HCT116 (cell line): Measurements from ENCODE around the gene CRYZ. TPM values are rescaled to one million over a fixed set of nuclear protein-coding genes. Genes with fewer than 3 reads are reported as not detected.

ENCODE experiments used
- ATAC-seq: fragments of 200-7000 bp; cut with Tn5 transposase; 2 replicates; pipeline ENCODE4 v1.9.1; 2020; ENCODE audit warnings: mild to moderate bottlenecking, moderate library complexity
- BruUV-seq: library from RNA; stranded (reverse); fragments of 400-500 nt; replicated peaks from 2 replicates; lab custom pipeline; 2021; lab: Mats Ljungman, UMichigan
- CTCF ChIA-PET: fragments of 300-600 bp; sonication (Branson Sonifier 250); formaldehyde crosslinking; loops from one replicate; lab custom pipeline; 2021; ENCODE audit warnings: antibody characterized with exemption; lab: Charles Lee
- POLR2A ChIA-PET: fragments of 300-600, 350-600 bp; sonication (Branson Sonifier 250); formaldehyde crosslinking; loops from one replicate; lab custom pipeline; 2021; ENCODE audit warnings: antibody characterized with exemption; lab: Charles Lee
- RAD21 ChIA-PET, 2 experiments: fragments of 300-600 bp; sonication (Branson Sonifier 250); formaldehyde crosslinking; loops; one replicate each; lab custom pipeline; 2023; ENCODE audit warnings: low total read pairs in 2 of 2; ENCODE audit not compliant: uncharacterized antibody in 2 of 2, unreplicated experiment in 2 of 2, low non-redundant PET in 1 of 2; lab: Charles Lee
- DNase-seq: peaks from one replicate; pipeline ENCODE4 v3.0.0-alpha.2; 2010; ENCODE audit warnings: low read depth, low spot score
- H2AFZ ChIP-seq: fragments of 200-600 bp; shearing (Covaris generic), sonication (generic); 2 replicates; pipeline ENCODE4 v1.6.1; 2017; ENCODE audit warnings: low read depth, mixed run types, mixed read lengths, antibody characterized with exemption, low read length; ENCODE audit not compliant: poor library complexity, severe bottlenecking
- H3K27ac ChIP-seq: 2 replicates; pipeline ENCODE4 v1.5.1; 2012; ENCODE audit warnings: low read depth, low read length
- H3K27me3 ChIP-seq: fragments of 200-600 bp; sonication (generic); 2 replicates; pipeline ENCODE4 v1.6.1; 2016; ENCODE audit warnings: mixed run types, low read length, mixed read lengths; ENCODE audit not compliant: insufficient read depth
- H3K36me3 ChIP-seq, 2 experiments: fragments of 200-500 bp in 1 of 2; fragments of 200-600 bp in 1 of 2; sonication (Bioruptor generic) in 1 of 2; sonication (generic) in 1 of 2; 2 replicates each; pipeline versions ENCODE4 v1.5.1 to v1.6.1; 2014 to 2016; ENCODE audit warnings: low read length in 2 of 2, inconsistent platforms in 1 of 2, mixed read lengths in 1 of 2, mixed run types in 1 of 2; ENCODE audit not compliant: insufficient read depth in 2 of 2, control insufficient read depth in 1 of 2
- H3K4me1 ChIP-seq, 2 experiments: fragments of 200-600 bp in 1 of 2; sonication (generic) in 1 of 2; 2 replicates each; pipeline versions ENCODE4 v1.5.1 to v1.6.1; 2012 to 2017; ENCODE audit warnings: low read length in 2 of 2, inconsistent platforms in 1 of 2, mild to moderate bottlenecking in 1 of 2, mixed read lengths in 1 of 2, mixed run types in 1 of 2, moderate library complexity in 1 of 2; ENCODE audit not compliant: insufficient read depth in 2 of 2, control insufficient read depth in 1 of 2
- H3K4me2 ChIP-seq: fragments of 200-600 bp; sonication (generic); 2 replicates; pipeline ENCODE4 v1.6.1; 2017; ENCODE audit warnings: mixed run types, low read length, mixed read lengths
- H3K4me3 ChIP-seq, 2 experiments: fragments of 200-600 bp in 1 of 2; sonication (generic) in 1 of 2; replicated peaks in 1 of 2; 2 replicates each; pipeline ENCODE4 v1.5.1; 2011 to 2016; ENCODE audit warnings: low read length in 2 of 2, control low read depth in 1 of 2, low read depth in 1 of 2, mild to moderate bottlenecking in 1 of 2, mixed read lengths in 1 of 2, mixed run types in 1 of 2
- H3K79me2 ChIP-seq: fragments of 200-600 bp; sonication (generic); 2 replicates; pipeline ENCODE4 v1.6.1; 2017; ENCODE audit warnings: mild to moderate bottlenecking, mixed run types, low read length, moderate library complexity, mixed read lengths; ENCODE audit not compliant: insufficient read depth
- H3K9ac ChIP-seq: fragments of 200-600 bp; sonication (generic); 2 replicates; pipeline ENCODE4 v1.6.1; 2016; ENCODE audit warnings: low read length, mixed read lengths
- H3K9me2 ChIP-seq: fragments of 200-600 bp; sonication (generic), shearing (Covaris generic); 2 replicates; pipeline ENCODE4 v1.6.1; 2017; ENCODE audit warnings: mixed run types, mild to moderate bottlenecking, moderate library complexity; ENCODE audit not compliant: insufficient read depth
- H3K9me3 ChIP-seq, 2 experiments: fragments of 200-500 bp in 1 of 2; fragments of 200-600 bp in 1 of 2; sonication (Bioruptor generic) in 1 of 2; sonication (generic) in 1 of 2; 2 replicates each; pipeline ENCODE4 v1.6.1; 2014 to 2017; ENCODE audit warnings: low read length in 2 of 2, mixed read lengths in 2 of 2, inconsistent platforms in 1 of 2, low read depth in 1 of 2, mild to moderate bottlenecking in 1 of 2, mixed run types in 1 of 2, moderate library complexity in 1 of 2; ENCODE audit not compliant: control insufficient read depth in 1 of 2, insufficient read depth in 1 of 2
- H4K20me1 ChIP-seq: fragments of 200-600 bp; sonication (generic), shearing (Covaris generic); 2 replicates; pipeline ENCODE4 v1.6.1; 2017; ENCODE audit warnings: mixed run types, mild to moderate bottlenecking, moderate library complexity; ENCODE audit not compliant: insufficient read depth
- CEBPB ChIP-seq: IDR thresholded peaks from 2 replicates; pipeline ENCODE4 v1.6.1; 2012; ENCODE audit warnings: low read depth
- EGR1 ChIP-seq: IDR thresholded peaks from 2 replicates; pipeline ENCODE4 v1.6.1; 2012; ENCODE audit warnings: low read depth
- EZH2 ChIP-seq: fragments of 200-600 bp; sonication (generic); IDR thresholded peaks from 2 replicates; pipeline ENCODE4 v1.6.1; 2017; ENCODE audit warnings: antibody characterized with exemption, mixed run types
- EZH2phosphoT487 ChIP-seq: fragments of 200-600 bp; IDR thresholded peaks from 2 replicates; pipeline ENCODE4 v1.6.1; 2018; ENCODE audit warnings: antibody characterized with exemption, borderline replicate concordance
- POLR2A ChIP-seq: IDR thresholded peaks from 2 replicates; pipeline ENCODE4 v1.7.0; 2011; ENCODE audit warnings: borderline replicate concordance; ENCODE audit not compliant: insufficient read depth, insufficient read length; ENCODE audit errors: extremely low read depth
- POLR2AphosphoS5 ChIP-seq: IDR thresholded peaks from 2 replicates; pipeline ENCODE4 v1.6.1; 2011; ENCODE audit warnings: mild to moderate bottlenecking, low read depth, low read length, moderate library complexity
- SIN3A ChIP-seq: IDR thresholded peaks from 2 replicates; pipeline ENCODE4 v1.6.1; 2012; ENCODE audit warnings: low read depth
- TCF7L2 ChIP-seq: IDR thresholded peaks from 2 replicates; pipeline ENCODE4 v1.7.0; 2011; ENCODE audit warnings: borderline replicate concordance, inconsistent platforms; ENCODE audit not compliant: insufficient read depth, insufficient read length; ENCODE audit errors: extremely low read depth
- ZNF274 ChIP-seq: fragments of 200-500 bp; sonication (Bioruptor generic); IDR thresholded peaks from 2 replicates; pipeline ENCODE4 v1.6.1; 2014; ENCODE audit warnings: mild to moderate bottlenecking, low read depth, low read length, inconsistent platforms
- intact Hi-C: fragments of 100-400 bp; cut with micrococcal nuclease; formaldehyde crosslinking; loops from 2 replicates; pipeline ENCODE4 v1.10.0; 2022
- total RNA-seq: library from RNA; stranded (reverse); gene quantifications from one replicate; pipeline ENCODE4 v1.2.1, GENCODE V29; 2021; ENCODE audit not compliant: unreplicated experiment
- TF ChIP-seq, protein P1 (sequence below): IDR thresholded peaks from 2 replicates; pipeline ENCODE4 v1.6.1; 2012
- TF ChIP-seq, protein P2 (sequence below), 3 experiments: fragments of 200-600 bp in 1 of 3; sonication (generic) in 1 of 3; IDR thresholded peaks in 2 of 3; conservative IDR thresholded peaks in 1 of 3; 2 replicates each; pipeline ENCODE4 v1.5.1; 2012 to 2017; ENCODE audit warnings: low read depth in 2 of 3, low read length in 2 of 3, antibody characterized with exemption in 1 of 3, borderline replicate concordance in 1 of 3, control low read depth in 1 of 3, mild to moderate bottlenecking in 1 of 3, mixed read lengths in 1 of 3, mixed run types in 1 of 3, moderate library complexity in 1 of 3; ENCODE audit not compliant: insufficient read depth in 1 of 3

The CRYZ gene
- total RNA-seq, 1 experiment from 2014 or later = 28.2 TPM

DNA sequence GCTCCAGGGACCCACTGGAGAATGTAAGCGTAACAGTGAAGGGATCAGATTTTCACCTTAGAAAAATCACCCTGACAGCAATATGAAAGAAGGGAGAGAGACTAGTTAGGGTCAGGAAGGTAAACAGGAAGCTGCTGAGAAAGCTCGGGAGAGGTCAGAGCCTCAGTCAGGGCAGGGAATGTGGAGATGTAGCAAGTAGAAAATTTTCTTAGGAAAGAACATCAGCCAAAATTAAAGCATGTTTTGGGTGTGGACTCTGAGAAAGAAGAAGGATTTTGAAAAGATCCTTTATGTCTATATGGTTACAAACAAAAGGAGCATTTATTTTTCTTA is 42.5 kb downstream of the CRYZ start:
- H3K9me3 ChIP-seq = no peaks in the 10 kb centered on the region
- ChIA-PET RAD21 (no interaction called here), POLR2A (no interaction called here), CTCF (interaction anchor here (0.6 to 2.2 kb wide), 9 partner anchors 11 to 862 kb away, joined by 3 to 9 read pairs (median 3); partner anchors contain the start of genes CRYZ, LRRC53 and TYW3)
- no peaks in the 10 kb centered on the region for H3K36me3 ChIP-seq
- no peaks in the 10 kb centered on the region for H3K79me2 ChIP-seq
- no peaks in the 10 kb centered on the region for H3K27me3 ChIP-seq
- H3K27ac ChIP-seq = no peak overlapping the region
- BruUV-seq = no TSS peak
- H3K4me1 ChIP-seq = no peaks in the 10 kb centered on the region
- 0 out of 2 replicates have a peak overlapping the region, but pooled peaks have one; percentile 4 for H3K4me2 ChIP-seq
- H2AFZ ChIP-seq = no peak overlapping the region
- ATAC-seq (no peak), DNase-seq (no peak)
- H3K9me2 ChIP-seq = no peaks in the 10 kb centered on the region
- H4K20me1 ChIP-seq = no peaks in the 10 kb centered on the region
- no peak overlapping the region for H3K4me3 ChIP-seq
- H3K9ac ChIP-seq = no peak overlapping the region
- no peak for TF ChIP-seq CEBPB
- TF ChIP-seq, protein P1, sequence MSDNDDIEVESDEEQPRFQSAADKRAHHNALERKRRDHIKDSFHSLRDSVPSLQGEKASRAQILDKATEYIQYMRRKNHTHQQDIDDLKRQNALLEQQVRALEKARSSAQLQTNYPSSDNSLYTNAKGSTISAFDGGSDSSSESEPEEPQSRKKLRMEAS = no peak
- no peak for TF ChIP-seq EZH2phosphoT487
- TF ChIP-seq, protein P2, sequence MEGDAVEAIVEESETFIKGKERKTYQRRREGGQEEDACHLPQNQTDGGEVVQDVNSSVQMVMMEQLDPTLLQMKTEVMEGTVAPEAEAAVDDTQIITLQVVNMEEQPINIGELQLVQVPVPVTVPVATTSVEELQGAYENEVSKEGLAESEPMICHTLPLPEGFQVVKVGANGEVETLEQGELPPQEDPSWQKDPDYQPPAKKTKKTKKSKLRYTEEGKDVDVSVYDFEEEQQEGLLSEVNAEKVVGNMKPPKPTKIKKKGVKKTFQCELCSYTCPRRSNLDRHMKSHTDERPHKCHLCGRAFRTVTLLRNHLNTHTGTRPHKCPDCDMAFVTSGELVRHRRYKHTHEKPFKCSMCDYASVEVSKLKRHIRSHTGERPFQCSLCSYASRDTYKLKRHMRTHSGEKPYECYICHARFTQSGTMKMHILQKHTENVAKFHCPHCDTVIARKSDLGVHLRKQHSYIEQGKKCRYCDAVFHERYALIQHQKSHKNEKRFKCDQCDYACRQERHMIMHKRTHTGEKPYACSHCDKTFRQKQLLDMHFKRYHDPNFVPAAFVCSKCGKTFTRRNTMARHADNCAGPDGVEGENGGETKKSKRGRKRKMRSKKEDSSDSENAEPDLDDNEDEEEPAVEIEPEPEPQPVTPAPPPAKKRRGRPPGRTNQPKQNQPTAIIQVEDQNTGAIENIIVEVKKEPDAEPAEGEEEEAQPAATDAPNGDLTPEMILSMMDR (IDR thresholded peaks at IDR 0.05 in 2 of 3, conservative IDR thresholded peaks at IDR 0.05 in 1 of 3; ENCODE audit: borderline replicate concordance in 1 of 3, insufficient read depth in 1 of 3, low read depth in 2 of 3, low read length in 2 of 3) = no peak
- no peak for TF ChIP-seq TCF7L2
- no peak for TF ChIP-seq EZH2
- no peak for TF ChIP-seq EGR1
- TF ChIP-seq ZNF274 = no peak
- no peak for TF ChIP-seq SIN3A
- TF ChIP-seq POLR2AphosphoS5 = no peak
- no peak for TF ChIP-seq POLR2A
- intact Hi-C loops = no loop called here
